A549 (cell line): ENCODE measurements around the gene PPP1R9A. TPM values are rescaled to one million over a fixed set of nuclear protein-coding genes. Genes with fewer than 3 reads are reported as not detected.

Experiments used
- ATAC-seq, 2 experiments: fragments of 200-7000 bp in 1 of 2; fragments of >200 bp in 1 of 2; cut with Nextera tagmentation in 1 of 2; cut with Tn5 transposase in 1 of 2; 3 replicates each; pipeline versions ENCODE4 v1.8.0 to v1.9.1; 2018 to 2020; ENCODE audit warnings: mild to moderate bottlenecking in 1 of 2, moderate library complexity in 1 of 2
- CTCF ChIA-PET: fragments of 300-600 bp; sonication (Branson Sonifier 250); formaldehyde crosslinking; extraction: SDS; loops from one replicate; lab custom pipeline; 2021; ENCODE audit warnings: antibody characterized with exemption, inconsistent platforms; lab: Yijun Ruan, JAX
- POLR2A ChIA-PET: fragments of 350-600 bp; formaldehyde crosslinking; extraction: SDS; loops from one replicate; lab custom pipeline; 2021; ENCODE audit warnings: antibody characterized with exemption, inconsistent platforms; lab: Yijun Ruan, JAX
- DNase-seq, 2 experiments: peaks; one replicate each; pipeline versions ENCODE4 v3.0.0 to v3.0.0-alpha.2; 2011 to 2016; ENCODE audit warnings: low read depth in 1 of 2, low spot score in 1 of 2
- FAIRE-seq: peaks from 2 replicates; lab custom pipeline; 2011; peaks lifted over from hg19 to GRCh38; lab: Jason Lieb, UNC
- H3K27ac ChIP-seq, 2 experiments: fragments of >200 bp; sonication (Bioruptor Twin); formaldehyde crosslinking; 3 replicates each; pipeline ENCODE4 v1.5.1; 2016 to 2017
- H3K4me1 ChIP-seq: fragments of >200 bp; sonication (Bioruptor Twin); formaldehyde crosslinking; 3 replicates; pipeline ENCODE4 v1.6.1; 2016
- H3K4me2 ChIP-seq: fragments of >200 bp; sonication (Bioruptor Twin); formaldehyde crosslinking; 3 replicates; pipeline ENCODE4 v1.6.1; 2016
- H3K4me3 ChIP-seq: fragments of >200 bp; sonication (Bioruptor Twin); formaldehyde crosslinking; 3 replicates; pipeline ENCODE4 v1.5.1; 2016
- H3K9me3 ChIP-seq: fragments of >200 bp; sonication (Bioruptor Twin); formaldehyde crosslinking; 3 replicates; pipeline ENCODE4 v1.6.1; 2016
- BCL3 ChIP-seq: fragments of >200 bp; sonication (Bioruptor Twin); formaldehyde crosslinking; IDR thresholded peaks from 3 replicates; pipeline ENCODE4 v1.6.1; 2016
- BHLHE40 ChIP-seq: IDR thresholded peaks from 2 replicates; pipeline ENCODE4 v1.6.1; 2012; ENCODE audit warnings: low read depth, low read length, inconsistent platforms
- CHD4 ChIP-seq: fragments of 200-600 bp; sonication (generic); IDR thresholded peaks from 2 replicates; pipeline ENCODE4 v1.6.1; 2016; ENCODE audit warnings: antibody characterized with exemption, mild to moderate bottlenecking, borderline replicate concordance
- EP300 ChIP-seq, 2 experiments: fragments of >200 bp; sonication (Bioruptor Twin); formaldehyde crosslinking; IDR thresholded peaks; 2 replicates in 1 of 2; 3 replicates in 1 of 2; pipeline ENCODE4 v1.6.1; 2016 to 2017
- FOSL2 ChIP-seq, 2 experiments: fragments of 450-650 bp in 1 of 2; fragments of >200 bp in 1 of 2; sonication (Bioruptor Twin) in 1 of 2; formaldehyde crosslinking; IDR thresholded peaks; 2 replicates each; pipeline versions ENCODE4 v1.5.0 to v1.6.1; 2016 to 2020; ENCODE audit warnings: mild to moderate bottlenecking in 1 of 2, moderate library complexity in 1 of 2
- HMGXB4 ChIP-seq: fragments of 250-450 bp; sonication (Bioruptor Pico); IDR thresholded peaks from 2 replicates; pipeline ENCODE4 v1.5.0; 2021; ENCODE audit warnings: mild to moderate bottlenecking, moderate library complexity, borderline replicate concordance
- HOXA7 ChIP-seq: fragments of 250-450 bp; sonication (Bioruptor Pico); IDR thresholded peaks from 2 replicates; pipeline ENCODE4 v1.5.0; 2020; ENCODE audit warnings: mild to moderate bottlenecking, moderate library complexity
- HOXB13 ChIP-seq: fragments of 250-450 bp; sonication (Bioruptor Pico); IDR thresholded peaks from 2 replicates; pipeline ENCODE4 v1.5.0; 2020; ENCODE audit warnings: low read depth, mild to moderate bottlenecking, moderate library complexity
- HOXB5 ChIP-seq: fragments of 250-450 bp; sonication (Bioruptor Pico); IDR thresholded peaks from 2 replicates; pipeline ENCODE4 v1.5.0; 2020; ENCODE audit warnings: mild to moderate bottlenecking, moderate library complexity
- KDM1A ChIP-seq: fragments of 200-600 bp; sonication (generic); IDR thresholded peaks from 2 replicates; pipeline ENCODE4 v1.6.1; 2016; ENCODE audit warnings: low read depth, mild to moderate bottlenecking
- KDM5A ChIP-seq: fragments of 200-600 bp; sonication (generic); IDR thresholded peaks from 2 replicates; pipeline ENCODE4 v1.6.1; 2016; ENCODE audit warnings: antibody characterized with exemption, mild to moderate bottlenecking
- MAFK ChIP-seq: fragments of 450-650 bp; IDR thresholded peaks from 2 replicates; pipeline ENCODE4 v1.6.1; 2014; ENCODE audit not compliant: partially characterized antibody
- MAZ ChIP-seq: fragments of 150-350 bp; IDR thresholded peaks from 2 replicates; pipeline ENCODE4 v1.6.1; 2014; ENCODE audit warnings: antibody characterized with exemption, low read depth, low read length, borderline replicate concordance
- MYC ChIP-seq: IDR thresholded peaks from 2 replicates; pipeline ENCODE4 v1.6.1; 2012; ENCODE audit warnings: mild to moderate bottlenecking, inconsistent platforms, low read length, improper control_type of control experiment, borderline replicate concordance
- PBX3 ChIP-seq: IDR thresholded peaks from 2 replicates; pipeline ENCODE4 v1.6.1; 2012
- RAD21 ChIP-seq, 2 experiments: fragments of >200 bp in 1 of 2; sonication (Bioruptor Twin) in 1 of 2; formaldehyde crosslinking in 1 of 2; IDR thresholded peaks in 1 of 2; conservative IDR thresholded peaks in 1 of 2; 2 replicates in 1 of 2; 3 replicates in 1 of 2; pipeline ENCODE4 v1.6.1; 2012 to 2018; ENCODE audit warnings: inconsistent platforms in 1 of 2
- REST ChIP-seq: fragments of 200-600 bp; sonication (generic); IDR thresholded peaks from 2 replicates; pipeline ENCODE4 v1.6.1; 2016; ENCODE audit warnings: antibody characterized with exemption, mild to moderate bottlenecking, moderate library complexity
- RFX5 ChIP-seq: fragments of 450-650 bp; IDR thresholded peaks from 2 replicates; pipeline ENCODE4 v1.7.1; 2014; ENCODE audit warnings: antibody characterized with exemption, mild to moderate bottlenecking, moderate library complexity
- RNF2 ChIP-seq: fragments of 200-600 bp; sonication (generic); IDR thresholded peaks from 2 replicates; pipeline ENCODE4 v1.6.1; 2016; ENCODE audit warnings: low read depth, mild to moderate bottlenecking, antibody characterized with exemption, moderate library complexity, borderline replicate concordance
- TP53 ChIP-seq: fragments of 250-450 bp; sonication (Bioruptor Pico); IDR thresholded peaks from 2 replicates; pipeline ENCODE4 v1.5.0; 2021; ENCODE audit warnings: mild to moderate bottlenecking, moderate library complexity
- polyA plus RNA-seq, 4 experiments: library from polyadenylated mRNA; depleted of rRNA in 3 of 4; stranded (reverse); fragments of >200 nt; fragmentation: RNase III in 1 of 4; extraction: RNeasy Plus Mini Kit Qiagen cat#74134 plus additional on column Dnase treatment in 1 of 4; gene quantifications; 2 replicates in 3 of 4; 3 replicates in 1 of 4; pipeline ENCODE4 v1.2.3, GENCODE V29; 2011 to 2017

PPP1R9A gene
- polyA plus RNA-seq, 2 of the 4 experiments (the other 2 are of a cell fraction) = 5.0 to 18.7 TPM

GRCh38 chr7:94898340-94898739 lies 9.1 kb upstream of the PPP1R9A start:
- no peak for TF ChIP-seq HOXB13 (CRISPR knock-in tag)
- TF ChIP-seq KDM5A = no peak
- TF ChIP-seq TP53 (CRISPR knock-in tag) = no peak
- no peak for TF ChIP-seq RAD21 (conservative IDR thresholded peaks at IDR 0.05 in 1 of 2, IDR thresholded peaks at IDR 0.05 in 1 of 2)
- no peak for TF ChIP-seq HMGXB4 (CRISPR knock-in tag)
- TF ChIP-seq HOXA7 (CRISPR knock-in tag) = no peak
- TF ChIP-seq REST = no peak
- no peak for TF ChIP-seq RNF2
- TF ChIP-seq EP300 (IDR thresholded peaks at IDR 0.05) = no peak
- no peak for TF ChIP-seq MYC
- TF ChIP-seq FOSL2 (IDR thresholded peaks at IDR 0.05) = no peak
- no peak for TF ChIP-seq FOSL2 (CRISPR knock-in tag; IDR thresholded peaks at IDR 0.05)
- no peak for TF ChIP-seq MAZ
- TF ChIP-seq HOXB5 (CRISPR knock-in tag) = no peak
- TF ChIP-seq KDM1A = no peak
- no peak for TF ChIP-seq BCL3
- TF ChIP-seq RFX5 = no peak
- TF ChIP-seq PBX3 = no peak
- no peak for TF ChIP-seq MAFK
- TF ChIP-seq BHLHE40 = no peak
- TF ChIP-seq CHD4 = no peak
- DNase-seq = no peak
- Histone ChIP-seq H3K4me3 (no peak overlapping the region), H3K27ac (no peak overlapping the region), H3K9me3 (no peaks in the 10 kb centered on the region), H3K4me1 (no peaks in the 10 kb centered on the region), H3K4me2 (no peak overlapping the region)
- POLR2A ChIA-PET = no interaction called here
- CTCF ChIA-PET = interaction anchor here (1.4 kb wide), 1 partner anchor 243 kb away, joined by 4 read pairs; no protein-coding TSS in a partner anchor
- no peak for ATAC-seq
- no peak for FAIRE-seq
